ENCODE measurements around the gene CKMT2.
"Not testable (repeated sequence)": the region's sequence is repeated elsewhere in the genome, so short reads cannot be mapped to it uniquely, and the experiment has no call there.

The CKMT2 gene

DNA sequence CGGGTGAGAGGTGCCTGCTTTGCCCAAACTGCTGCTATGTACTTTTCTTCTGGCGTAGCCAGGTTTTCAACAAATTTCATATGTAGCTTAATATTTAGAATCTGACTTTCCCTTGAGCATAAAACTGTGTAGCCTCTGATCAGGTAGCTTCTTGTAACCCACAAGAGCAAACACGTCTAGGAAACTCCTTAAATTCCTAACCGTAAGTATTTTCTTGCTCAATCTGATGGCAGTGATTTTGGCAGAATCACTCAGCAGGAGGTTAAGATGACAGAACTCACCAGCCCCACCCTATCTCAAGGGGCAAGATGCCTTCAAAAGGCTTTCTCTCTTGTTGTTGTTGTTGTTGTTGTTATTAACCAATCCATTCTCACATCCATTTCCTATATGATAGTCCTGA, 20.8 kb downstream of the CKMT2 start:
- DNase-seq: no peak

DNA sequence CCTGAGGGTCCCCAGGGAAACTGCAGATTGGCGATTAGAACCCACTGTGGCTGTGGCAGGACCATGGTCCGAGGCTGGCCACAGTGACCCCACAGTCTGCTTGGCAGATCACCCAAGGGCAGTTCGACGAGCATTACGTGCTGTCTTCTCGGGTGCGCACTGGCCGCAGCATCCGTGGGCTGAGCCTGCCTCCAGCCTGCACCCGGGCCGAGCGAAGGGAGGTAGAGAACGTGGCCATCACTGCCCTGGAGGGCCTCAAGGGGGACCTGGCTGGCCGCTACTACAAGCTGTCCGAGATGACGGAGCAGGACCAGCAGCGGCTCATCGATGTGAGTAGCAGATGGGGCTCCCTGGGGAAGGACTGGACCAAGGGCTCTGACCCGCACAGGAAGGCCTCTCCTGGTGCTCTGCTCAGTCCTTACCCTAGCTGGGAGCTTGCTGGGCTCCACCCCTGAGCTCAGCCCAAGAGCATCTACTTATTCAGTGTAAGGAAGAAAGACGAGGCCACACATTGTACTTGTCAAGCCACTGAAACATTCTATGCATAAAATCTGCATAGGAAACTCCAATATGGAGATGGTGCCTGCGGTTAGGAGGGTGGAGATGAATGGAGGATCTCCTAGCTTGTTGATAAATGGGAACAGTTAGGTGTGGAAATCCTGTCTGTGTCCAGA, 21.9 kb downstream of the CKMT2 start:
- no peak for DNase-seq

- no peak for DNase-seq
These were observed 23.6 kb downstream of the CKMT2 start for GRCh38 chr5:81256766-81257165.

GRCh38 chr5:81262796-81263195, 29.7 kb downstream of the CKMT2 start:
- not testable (repeated sequence) for DNase-seq

DNA sequence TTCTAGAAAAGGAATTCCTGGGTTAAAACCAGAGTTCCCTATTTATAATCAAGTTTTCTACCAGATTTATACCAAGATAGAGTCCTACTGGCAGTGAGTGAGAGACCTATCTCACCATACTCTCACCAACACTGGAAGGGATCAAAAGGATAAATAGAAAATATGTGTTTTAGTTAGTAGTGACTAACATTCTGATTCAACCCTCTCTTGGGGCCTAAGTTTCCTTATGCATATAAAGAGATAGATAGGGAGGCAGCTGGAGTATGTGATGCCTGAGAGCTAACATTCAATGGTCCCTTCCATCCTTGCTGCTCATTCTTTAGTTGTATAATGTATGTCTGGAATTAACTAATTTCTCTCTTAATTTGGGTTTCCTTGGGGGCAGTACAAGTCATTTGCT, 32.0 kb downstream of the CKMT2 start:
- DNase-seq: no peak

GRCh38 chr5:81268521-81269196, 35.5 kb downstream of the CKMT2 start:
- DNase-seq: no peak

DNA sequence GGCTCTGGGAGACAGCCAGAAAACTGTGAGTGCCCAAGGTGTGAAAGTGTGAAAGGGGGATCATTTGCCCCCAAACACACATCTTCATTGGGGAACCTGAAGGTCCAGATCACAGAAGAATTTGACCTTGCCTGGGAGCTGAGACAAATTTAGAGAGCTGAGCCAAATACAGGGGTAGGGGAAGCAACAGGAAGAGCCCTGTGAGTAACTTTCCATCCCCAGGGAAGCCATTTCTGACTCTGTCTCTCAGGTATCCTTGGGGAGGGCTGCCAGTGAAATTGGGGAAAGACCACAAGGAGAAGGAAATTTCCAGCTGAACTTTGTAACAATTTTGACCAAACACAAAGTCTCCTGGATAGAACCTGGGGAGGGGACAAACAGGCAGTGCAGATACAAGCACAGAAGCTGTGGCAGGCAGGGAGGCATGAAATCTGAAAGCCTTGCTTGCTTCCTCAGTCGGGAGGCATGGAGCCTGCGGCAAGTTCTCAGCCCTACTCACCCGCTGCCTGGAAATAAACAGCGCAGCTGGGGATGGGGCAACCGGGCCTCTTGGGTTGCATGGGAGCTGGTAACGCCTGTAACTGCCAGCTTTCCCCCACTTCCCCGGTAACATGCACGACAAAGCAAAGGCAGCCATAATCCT, 36.8 kb downstream of the CKMT2 start:
- no peak for DNase-seq

DNA sequence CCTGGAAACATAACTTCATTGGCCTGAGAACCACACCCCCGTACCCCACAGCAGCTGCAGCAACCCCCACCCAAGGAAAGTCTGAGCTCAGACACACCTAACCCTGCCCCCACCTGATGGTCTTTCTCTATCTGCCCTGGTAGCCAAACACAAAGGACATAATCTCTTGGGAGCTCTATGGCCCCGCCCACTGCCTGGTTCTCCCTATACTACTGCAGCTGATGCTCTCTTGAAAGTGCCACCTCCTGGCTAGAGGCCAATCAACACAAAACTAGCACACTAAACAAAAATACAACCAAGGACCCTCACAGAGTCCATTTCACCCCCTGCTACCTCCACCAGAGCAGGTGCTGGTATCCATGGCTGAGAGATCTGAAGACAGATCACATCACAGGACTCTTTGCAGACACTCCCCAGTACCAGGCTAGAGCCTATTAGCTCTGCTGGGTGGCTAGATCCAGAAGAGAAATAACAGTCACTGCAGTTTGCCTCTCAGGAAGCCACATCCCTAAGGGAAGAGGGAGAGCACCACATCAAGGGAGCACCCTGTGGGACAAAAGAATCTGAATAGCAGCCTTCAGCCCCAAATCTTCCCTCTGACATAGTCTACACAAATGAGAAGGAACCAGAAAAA, 37.4 kb downstream of the CKMT2 start:
- not testable (repeated sequence) for DNase-seq

GRCh38 chr5:81283976-81284375, 50.9 kb downstream of the CKMT2 start:
- DNase-seq: no peak

DNA sequence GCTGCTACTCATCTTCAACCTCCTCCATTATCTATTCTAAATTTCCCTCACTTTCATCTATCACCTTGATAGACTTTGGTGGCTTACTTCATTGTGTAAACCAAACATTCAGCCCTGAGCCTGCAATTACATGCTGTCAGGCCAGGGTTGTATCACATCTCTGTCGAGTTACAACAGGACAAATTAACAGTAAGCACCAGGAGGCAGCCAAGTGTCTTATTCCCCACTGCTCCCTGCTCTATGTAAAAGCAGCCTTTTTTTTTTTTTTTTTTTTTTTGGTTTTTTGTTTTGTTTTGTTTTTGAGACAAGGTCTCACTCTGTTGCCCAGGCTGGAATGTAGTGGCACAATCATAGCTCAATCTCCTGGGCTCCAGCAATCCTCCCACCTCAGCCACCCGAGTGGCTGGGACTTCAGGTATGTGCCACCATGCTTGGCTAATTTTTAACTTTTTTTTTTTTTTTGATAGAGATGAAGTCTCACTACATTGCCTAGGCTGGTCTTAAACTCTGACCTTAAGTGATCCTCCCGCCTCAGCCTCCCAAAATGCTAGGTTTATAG, 53.0 kb downstream of the CKMT2 start:
- DNase-seq: no peak

GRCh38 chr5:81288021-81288433, 54.9 kb downstream of the CKMT2 start:
- no peak for DNase-seq

DNA sequence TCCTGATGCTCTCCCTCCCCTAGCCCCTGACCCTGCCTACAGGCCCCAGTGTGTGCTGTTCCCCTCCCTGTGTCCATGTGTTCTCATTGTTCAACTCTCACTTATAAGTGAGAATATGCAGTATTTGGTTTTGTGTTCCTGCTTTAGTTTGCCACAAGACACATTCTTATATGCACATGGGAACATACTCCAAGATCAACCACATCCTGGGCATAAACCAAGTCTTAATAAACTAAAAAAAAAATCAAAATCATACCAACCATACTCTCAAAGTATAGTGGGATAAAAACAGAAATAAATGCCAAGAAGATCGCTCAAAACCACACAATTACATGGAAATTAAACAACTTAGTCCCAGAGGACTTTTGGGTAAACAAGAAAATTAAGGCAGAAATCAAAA, 57.0 kb downstream of the CKMT2 start:
- DNase-seq: no peak

DNA sequence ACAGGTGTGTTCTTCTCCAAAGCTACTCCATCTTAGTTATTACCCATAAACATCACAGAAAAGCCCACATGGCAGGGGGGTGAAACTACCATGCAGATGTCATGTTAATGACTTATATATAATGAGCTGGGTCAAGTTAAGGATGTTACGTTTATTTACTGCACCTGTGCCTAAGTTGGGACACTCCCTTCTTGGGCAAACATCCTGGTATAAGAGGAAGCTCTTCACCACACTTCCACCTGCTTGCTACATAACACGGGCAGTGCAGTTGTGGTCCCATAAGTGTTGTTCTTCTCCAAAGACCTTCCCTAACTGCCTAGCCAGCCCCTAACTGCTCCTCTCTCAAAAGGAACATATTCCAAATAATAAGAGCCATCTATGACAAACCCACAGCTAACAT, 59.0 kb downstream of the CKMT2 start:
- DNase-seq: no peak

- DNase-seq: not testable (repeated sequence)
These were observed 60.9 kb downstream of the CKMT2 start for GRCh38 chr5:81294021-81294420.

GRCh38 chr5:81297531-81297930, 64.4 kb downstream of the CKMT2 start:
- DNase-seq: no peak

GRCh38 chr5:81300921-81301270, 67.8 kb downstream of the CKMT2 start:
- DNase-seq: no peak

DNA sequence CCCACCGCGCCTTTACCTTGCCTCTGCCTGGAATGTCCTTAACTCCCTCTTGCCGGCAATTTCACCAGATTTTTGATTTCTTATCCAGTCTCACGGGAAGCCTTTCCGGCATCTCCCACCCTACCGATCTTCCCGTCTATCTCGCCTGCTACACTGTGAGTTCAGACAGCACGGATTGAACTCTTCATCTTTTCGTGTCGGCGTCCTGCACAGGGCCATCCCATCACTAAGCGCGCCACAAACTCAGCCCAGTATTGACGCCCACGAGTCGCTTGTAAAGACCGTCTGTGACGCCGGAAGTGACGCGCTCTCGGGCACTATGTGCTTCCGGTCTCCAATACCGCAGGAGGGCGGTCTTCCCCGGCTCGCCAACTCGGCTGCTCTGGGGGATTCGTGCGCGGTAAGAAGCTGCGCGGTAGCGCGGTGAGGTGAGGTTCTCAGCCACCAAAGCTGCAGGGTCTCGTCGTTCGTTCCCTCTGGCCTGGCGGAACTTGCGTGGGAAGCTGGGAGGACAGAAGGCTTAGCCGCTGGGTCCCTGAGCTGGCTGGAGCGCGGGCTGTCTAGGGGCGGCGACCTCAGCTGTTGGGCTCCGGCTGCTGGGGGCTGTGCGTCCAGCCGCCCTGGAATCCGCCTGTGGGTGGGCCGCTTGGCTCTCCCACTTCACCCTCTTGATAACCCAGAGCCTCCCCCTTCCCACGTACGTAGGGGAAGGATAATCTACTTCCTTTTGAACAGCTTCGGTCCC, 68.3 kb downstream of the CKMT2 start, which contains the start of gene ZCCHC9:
Gene ZCCHC9, plus strand, starts transcription at position 317 of the 745 bp plus-strand sequence. CDS start 3,171 bp downstream, outside the sequence.
- DNase-seq: peak; percentile 65

DNA sequence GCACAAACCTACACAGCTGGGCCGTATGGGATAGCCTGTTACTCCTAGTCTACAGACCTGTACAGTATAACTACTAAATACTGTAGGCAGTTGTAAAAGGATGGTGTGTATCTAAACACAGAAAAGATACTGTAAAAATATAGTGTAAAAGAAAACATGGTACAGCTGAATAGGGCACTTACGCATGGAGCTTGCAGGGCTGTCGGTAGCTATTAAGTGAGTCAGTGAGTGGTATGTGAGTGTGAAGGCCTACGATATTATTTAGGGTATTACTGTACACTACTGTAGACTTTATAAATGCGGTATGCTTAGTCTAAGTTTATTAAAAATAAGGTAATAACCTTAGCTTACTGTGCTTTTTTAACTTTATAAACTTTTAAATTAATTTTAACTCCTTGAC, 69.5 kb downstream of the CKMT2 start:
- no peak for DNase-seq

- no peak for DNase-seq
These were observed 70.4 kb downstream of the CKMT2 start for GRCh38 chr5:81303563-81303962.

DNA sequence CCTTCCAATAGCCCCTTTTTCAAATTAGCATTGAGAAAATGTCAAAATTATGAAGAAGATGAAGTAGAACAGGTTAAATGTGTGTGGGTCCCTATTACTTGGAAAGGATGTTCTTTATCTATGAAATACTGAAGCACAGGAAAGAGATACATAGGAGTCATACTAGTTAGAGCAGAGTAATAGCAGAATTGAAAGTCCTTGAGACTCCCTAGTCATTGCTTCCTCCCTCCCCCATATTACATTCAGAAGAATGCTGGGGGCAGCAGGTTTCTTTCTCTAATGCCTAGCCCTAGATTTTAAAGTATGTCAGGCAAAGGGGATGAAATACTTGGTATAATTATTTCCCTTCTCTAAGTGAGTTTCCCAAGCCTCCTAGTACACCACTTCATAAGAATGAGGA, 72.7 kb downstream of the CKMT2 start:
- no peak for DNase-seq

GRCh38 chr5:81308836-81309235, 75.7 kb downstream of the CKMT2 start:
- no peak for DNase-seq

DNA sequence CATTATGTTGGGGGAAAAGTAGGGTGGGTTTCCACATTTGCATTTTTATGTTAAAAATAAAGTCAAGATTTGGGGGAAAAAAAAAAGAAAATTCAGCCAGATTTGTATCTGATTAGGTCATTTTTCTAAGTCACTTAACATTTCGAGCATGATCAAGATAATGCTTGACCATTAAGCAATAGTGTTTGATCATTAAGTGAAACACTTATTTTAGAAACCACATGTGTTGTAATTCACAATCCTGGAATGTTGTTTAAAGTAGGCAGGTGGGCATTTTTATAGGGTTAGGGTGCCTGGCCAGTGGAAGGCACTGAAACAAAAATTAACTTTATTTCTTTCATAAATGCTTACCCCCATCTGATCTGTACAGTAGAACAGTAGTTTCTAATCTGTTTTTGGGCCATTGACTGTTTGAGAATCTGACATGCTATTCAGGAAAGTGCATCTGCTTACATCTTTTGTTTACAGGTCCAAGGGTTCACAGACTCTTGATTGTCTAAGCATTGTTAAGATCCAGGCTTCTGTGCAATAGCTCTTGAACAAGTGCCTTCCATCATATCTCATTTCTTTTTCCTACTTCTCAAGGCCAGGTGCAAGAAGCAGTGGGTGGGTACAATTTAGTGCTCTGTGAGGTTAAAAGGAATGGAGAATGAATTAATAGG, 77.4 kb downstream of the CKMT2 start:
- no peak for DNase-seq
